AG09309 (cell line): Measurements from ENCODE around the gene S100A7.
"Not testable (repeated sequence)": the region's sequence is repeated elsewhere in the genome, so short reads cannot be mapped to it uniquely, and the experiment has no call there.

ENCODE experiments used
- DNase-seq: peaks from one replicate; pipeline ENCODE4 v3.0.0-alpha.2; 2010; ENCODE audit warnings: low read depth
- H3K4me3 ChIP-seq: 2 replicates; pipeline ENCODE4 v1.5.1; 2011; ENCODE audit warnings: mild to moderate bottlenecking, low read depth, low read length, moderate library complexity; ENCODE audit not compliant: control insufficient read depth
- CTCF ChIP-seq: IDR thresholded peaks from 2 replicates; pipeline ENCODE4 v1.5.1; 2011; ENCODE audit warnings: mild to moderate bottlenecking, low read depth, low read length, inconsistent platforms; ENCODE audit not compliant: insufficient read depth, control insufficient read depth; ENCODE audit errors: missing control alignments

Gene S100A7

GRCh38 chr1:153466908-153467307 is 6.5 kb upstream of the S100A7 start:
- DNase-seq: no peak
- no peak for TF ChIP-seq CTCF
- no peak overlapping the region for H3K4me3 ChIP-seq

GRCh38 chr1:153465811-153466636 is 5.6 kb upstream of the S100A7 start:
- no peak overlapping the region for H3K4me3 ChIP-seq
- no peak for DNase-seq
- TF ChIP-seq CTCF: peak; percentile 79

- not testable (repeated sequence) for H3K4me3 ChIP-seq, DNase-seq
Observed at GRCh38 chr1:153462741-153463140, 2.3 kb upstream of the S100A7 start.

GRCh38 chr1:153459655-153460054 is 796 bp downstream of the S100A7 start:
- DNase-seq: no peak
- H3K4me3 ChIP-seq: no peak overlapping the region
- no peak for TF ChIP-seq CTCF

- no peak for DNase-seq
- TF ChIP-seq CTCF: no peak
- no peak overlapping the region for H3K4me3 ChIP-seq
Observed at GRCh38 chr1:153456396-153456795, 4.1 kb downstream of the S100A7 start.

- not testable (repeated sequence) for H3K4me3 ChIP-seq, DNase-seq
Observed at GRCh38 chr1:153448851-153449250, 11.6 kb downstream of the S100A7 start.

- DNase-seq: peak; percentile 28
- no peak overlapping the region for H3K4me3 ChIP-seq
- no peak for TF ChIP-seq CTCF
Observed at GRCh38 chr1:153447498-153448170, 12.8 kb downstream of the S100A7 start.

- H3K4me3 ChIP-seq: no peak overlapping the region
- DNase-seq: no peak
- no peak for TF ChIP-seq CTCF
Observed at GRCh38 chr1:153444078-153444477, 16.4 kb downstream of the S100A7 start.
